H1 (cell line): ENCODE results near the gene KRTAP5-6.

Experiments
- POLR2A ChIP-seq, 2 experiments: IDR thresholded peaks; 1 replicate in 1 of 2; 2 replicates in 1 of 2; pipeline ENCODE4 v1.6.1; 2011; ENCODE audit warnings: low read depth in 2 of 2, low read length in 2 of 2, mild to moderate bottlenecking in 2 of 2; ENCODE audit errors: control extremely low read depth in 1 of 2
- RFX5 ChIP-seq: IDR thresholded peaks from 2 replicates; pipeline ENCODE4 v1.6.1; 2011; ENCODE audit warnings: low read depth, low read length, improper control_type of control experiment, borderline replicate concordance
- SIX5 ChIP-seq: IDR thresholded peaks from 2 replicates; pipeline ENCODE4 v1.6.1; 2011; ENCODE audit warnings: mild to moderate bottlenecking, low read depth, low read length
- TF ChIP-seq, protein P1 (sequence below): IDR thresholded peaks from 2 replicates; pipeline ENCODE4 v1.6.1; 2012; ENCODE audit warnings: low read length, inconsistent platforms
- TF ChIP-seq, protein P2 (sequence below), 3 experiments: IDR thresholded peaks; 1 replicate in 2 of 3; 2 replicates in 1 of 3; pipeline versions ENCODE4 v1.5.1 to v1.6.1; 2011; ENCODE audit warnings: low read length in 3 of 3, mild to moderate bottlenecking in 3 of 3, inconsistent platforms in 2 of 3, low read depth in 1 of 3, moderate library complexity in 1 of 3; ENCODE audit not compliant: insufficient read depth in 1 of 3; ENCODE audit errors: control extremely low read depth in 1 of 3
- TF ChIP-seq, protein P3 (sequence below): IDR thresholded peaks from 2 replicates; pipeline ENCODE4 v1.6.1; 2011; ENCODE audit warnings: low read length, improper control_type of control experiment

DNA sequence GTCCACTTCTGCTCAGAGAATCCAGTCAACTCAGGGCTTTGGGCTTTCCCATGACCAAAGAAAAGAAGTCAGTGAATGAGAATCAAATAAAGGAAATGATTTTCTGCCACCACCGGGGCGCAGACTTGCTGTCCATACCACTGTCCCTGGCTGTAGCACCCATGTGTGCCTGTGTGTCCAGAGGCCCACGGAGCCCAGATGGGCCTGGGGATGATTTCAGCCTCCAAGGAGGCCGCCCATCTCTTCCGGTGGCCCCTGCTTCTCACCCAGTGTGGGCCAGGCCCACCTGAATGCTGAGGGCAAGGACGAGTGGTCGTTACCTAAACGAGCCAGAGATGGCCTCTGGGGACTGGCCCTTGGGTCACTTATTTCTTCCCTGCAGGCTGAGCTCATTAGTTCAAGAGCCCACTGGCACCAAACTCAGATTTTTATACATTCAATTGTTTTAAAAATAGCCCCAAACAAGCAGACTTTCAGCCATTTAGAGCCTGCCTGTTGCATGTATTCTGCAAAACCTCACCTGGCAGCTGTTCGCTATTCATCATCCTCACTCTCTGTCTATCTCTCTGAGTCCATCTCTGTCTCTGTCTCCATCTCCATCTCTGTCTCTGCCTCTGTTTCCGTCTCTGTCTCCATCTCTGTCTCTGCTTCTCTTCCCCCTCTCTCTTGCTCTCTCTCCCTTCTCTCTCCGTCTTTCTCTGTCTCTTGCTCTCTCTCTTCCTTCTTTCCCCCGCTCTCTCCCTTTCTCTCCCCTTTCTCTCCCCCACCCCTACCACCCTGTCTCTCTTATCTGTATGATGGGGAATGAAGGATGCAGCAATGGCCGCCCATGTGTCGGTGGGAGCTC is 43.2 kb upstream of the KRTAP5-6 start:
- TF ChIP-seq SIX5 (no peak), POLR2A (IDR thresholded peaks at IDR 0.05; ENCODE audit: control extremely low read depth in 1 of 2, low read depth in 2 of 2, low read length in 2 of 2) (no peak), RFX5 (no peak)
- TF ChIP-seq, protein P1, sequence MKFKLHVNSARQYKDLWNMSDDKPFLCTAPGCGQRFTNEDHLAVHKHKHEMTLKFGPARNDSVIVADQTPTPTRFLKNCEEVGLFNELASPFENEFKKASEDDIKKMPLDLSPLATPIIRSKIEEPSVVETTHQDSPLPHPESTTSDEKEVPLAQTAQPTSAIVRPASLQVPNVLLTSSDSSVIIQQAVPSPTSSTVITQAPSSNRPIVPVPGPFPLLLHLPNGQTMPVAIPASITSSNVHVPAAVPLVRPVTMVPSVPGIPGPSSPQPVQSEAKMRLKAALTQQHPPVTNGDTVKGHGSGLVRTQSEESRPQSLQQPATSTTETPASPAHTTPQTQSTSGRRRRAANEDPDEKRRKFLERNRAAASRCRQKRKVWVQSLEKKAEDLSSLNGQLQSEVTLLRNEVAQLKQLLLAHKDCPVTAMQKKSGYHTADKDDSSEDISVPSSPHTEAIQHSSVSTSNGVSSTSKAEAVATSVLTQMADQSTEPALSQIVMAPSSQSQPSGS, result no peak
- TF ChIP-seq, protein P2, sequence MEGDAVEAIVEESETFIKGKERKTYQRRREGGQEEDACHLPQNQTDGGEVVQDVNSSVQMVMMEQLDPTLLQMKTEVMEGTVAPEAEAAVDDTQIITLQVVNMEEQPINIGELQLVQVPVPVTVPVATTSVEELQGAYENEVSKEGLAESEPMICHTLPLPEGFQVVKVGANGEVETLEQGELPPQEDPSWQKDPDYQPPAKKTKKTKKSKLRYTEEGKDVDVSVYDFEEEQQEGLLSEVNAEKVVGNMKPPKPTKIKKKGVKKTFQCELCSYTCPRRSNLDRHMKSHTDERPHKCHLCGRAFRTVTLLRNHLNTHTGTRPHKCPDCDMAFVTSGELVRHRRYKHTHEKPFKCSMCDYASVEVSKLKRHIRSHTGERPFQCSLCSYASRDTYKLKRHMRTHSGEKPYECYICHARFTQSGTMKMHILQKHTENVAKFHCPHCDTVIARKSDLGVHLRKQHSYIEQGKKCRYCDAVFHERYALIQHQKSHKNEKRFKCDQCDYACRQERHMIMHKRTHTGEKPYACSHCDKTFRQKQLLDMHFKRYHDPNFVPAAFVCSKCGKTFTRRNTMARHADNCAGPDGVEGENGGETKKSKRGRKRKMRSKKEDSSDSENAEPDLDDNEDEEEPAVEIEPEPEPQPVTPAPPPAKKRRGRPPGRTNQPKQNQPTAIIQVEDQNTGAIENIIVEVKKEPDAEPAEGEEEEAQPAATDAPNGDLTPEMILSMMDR (IDR thresholded peaks at IDR 0.05; ENCODE audit: control extremely low read depth in 1 of 3, insufficient read depth in 1 of 3, low read depth in 1 of 3, low read length in 3 of 3), result no peak
- TF ChIP-seq, protein P3, sequence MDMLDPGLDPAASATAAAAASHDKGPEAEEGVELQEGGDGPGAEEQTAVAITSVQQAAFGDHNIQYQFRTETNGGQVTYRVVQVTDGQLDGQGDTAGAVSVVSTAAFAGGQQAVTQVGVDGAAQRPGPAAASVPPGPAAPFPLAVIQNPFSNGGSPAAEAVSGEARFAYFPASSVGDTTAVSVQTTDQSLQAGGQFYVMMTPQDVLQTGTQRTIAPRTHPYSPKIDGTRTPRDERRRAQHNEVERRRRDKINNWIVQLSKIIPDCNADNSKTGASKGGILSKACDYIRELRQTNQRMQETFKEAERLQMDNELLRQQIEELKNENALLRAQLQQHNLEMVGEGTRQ, result no peak
